Trophoblast cell (in vitro differentiated cells and primary cell): ENCODE results near the gene POLE4.

Experiments
- DNase-seq, 2 donors: peaks; one replicate each; pipeline ENCODE4 v3.0.0-alpha.2; 2016
- H2AFZ ChIP-seq: 2 replicates; pipeline ENCODE4 v1.6.1; 2013; ENCODE audit warnings: low read length, moderate library complexity, mild to moderate bottlenecking; ENCODE audit not compliant: insufficient read depth, poor library complexity
- H2AK5ac ChIP-seq: 2 replicates; pipeline ENCODE4 v1.6.1; 2013; ENCODE audit warnings: mild to moderate bottlenecking, low read length
- H2BK120ac ChIP-seq: 2 replicates; pipeline ENCODE4 v1.6.1; 2013; ENCODE audit warnings: low read length, mild to moderate bottlenecking, moderate library complexity; ENCODE audit not compliant: insufficient read depth, poor library complexity
- H2BK12ac ChIP-seq: 2 replicates; pipeline ENCODE4 v1.6.1; 2013; ENCODE audit warnings: mild to moderate bottlenecking, low read length, moderate library complexity
- H2BK5ac ChIP-seq: 2 replicates; pipeline ENCODE4 v1.6.1; 2013; ENCODE audit warnings: low read length, low read depth, moderate library complexity, mild to moderate bottlenecking; ENCODE audit not compliant: poor library complexity
- H3K14ac ChIP-seq: 2 replicates; pipeline ENCODE4 v1.6.1; 2013; ENCODE audit warnings: mild to moderate bottlenecking, low read length
- H3K18ac ChIP-seq: 2 replicates; pipeline ENCODE4 v1.6.1; 2013; ENCODE audit warnings: mild to moderate bottlenecking, low read length
- H3K23ac ChIP-seq: 2 replicates; pipeline ENCODE4 v1.6.1; 2013; ENCODE audit warnings: low read length
- H3K27ac ChIP-seq: 2 replicates; pipeline ENCODE4 v1.5.1; 2013; ENCODE audit warnings: low read depth, mild to moderate bottlenecking, inconsistent platforms, low read length, moderate library complexity
- H3K27me3 ChIP-seq: 2 replicates; pipeline ENCODE4 v1.6.1; 2013; ENCODE audit warnings: inconsistent platforms, mild to moderate bottlenecking, low read length, moderate library complexity; ENCODE audit not compliant: insufficient read depth
- H3K36me3 ChIP-seq, 2 experiments: 1 replicate in 1 of 2; 2 replicates in 1 of 2; pipeline ENCODE4 v1.6.1; 2013; ENCODE audit warnings: low read length in 2 of 2, mild to moderate bottlenecking in 2 of 2, moderate library complexity in 1 of 2; ENCODE audit not compliant: insufficient read depth in 2 of 2, control insufficient read depth in 1 of 2
- H3K4ac ChIP-seq: 2 replicates; pipeline ENCODE4 v1.6.1; 2013; ENCODE audit warnings: low read depth, mild to moderate bottlenecking, low read length, moderate library complexity
- H3K4me1 ChIP-seq, 2 experiments: 1 replicate in 1 of 2; 2 replicates in 1 of 2; pipeline ENCODE4 v1.6.1; 2013; ENCODE audit warnings: low read length in 2 of 2, mild to moderate bottlenecking in 2 of 2, moderate library complexity in 1 of 2; ENCODE audit not compliant: insufficient read depth in 2 of 2, control insufficient read depth in 1 of 2
- H3K4me2 ChIP-seq: 2 replicates; pipeline ENCODE4 v1.6.1; 2013; ENCODE audit warnings: inconsistent platforms, mild to moderate bottlenecking, low read length, moderate library complexity
- H3K4me3 ChIP-seq: 2 replicates; pipeline ENCODE4 v1.5.1; 2013; ENCODE audit warnings: mild to moderate bottlenecking, low read depth, low read length, inconsistent platforms
- H3K79me1 ChIP-seq: one replicate; pipeline ENCODE4 v1.6.1; 2013; ENCODE audit warnings: low read length
- H3K79me2 ChIP-seq: 2 replicates; pipeline ENCODE4 v1.6.1; 2013; ENCODE audit warnings: low read length, mild to moderate bottlenecking; ENCODE audit not compliant: control insufficient read depth, insufficient read depth, poor library complexity
- H3K9ac ChIP-seq: 2 replicates; pipeline ENCODE4 v1.6.1; 2013; ENCODE audit warnings: mild to moderate bottlenecking, low read length
- H3K9me3 ChIP-seq: 2 replicates; pipeline ENCODE4 v1.6.1; 2013; ENCODE audit warnings: low read depth, mild to moderate bottlenecking, control low read depth, inconsistent platforms, low read length; ENCODE audit not compliant: insufficient read depth
- H4K12ac ChIP-seq: 2 replicates; pipeline ENCODE4 v1.6.1; 2013; ENCODE audit warnings: low read depth, mild to moderate bottlenecking, low read length, moderate library complexity
- H4K8ac ChIP-seq: 2 replicates; pipeline ENCODE4 v1.6.1; 2013; ENCODE audit warnings: low read depth, mild to moderate bottlenecking, low read length, moderate library complexity
- H4K91ac ChIP-seq: one replicate; pipeline ENCODE4 v1.6.1; 2013; ENCODE audit warnings: low read depth, mild to moderate bottlenecking, low read length, moderate library complexity
- WGBS: extraction: QIAGEN DNeasy Blood & Tissue Kit; methylation state at CpG from one replicate; pipeline ENCODE4 v1.1.7; 2013; ENCODE audit warnings: missing lambda C conversion rate; ENCODE audit not compliant: insufficient read length, insufficient coverage; ENCODE audit errors: extremely low coverage; 5-methylcytosine and 5-hydroxymethylcytosine counted together

The POLE4 gene

GRCh38 chr2:74921236-74921736 is 37.2 kb upstream of the POLE4 start:
- H3K9ac ChIP-seq = no peak overlapping the region
- DNase-seq = no peak
- H3K79me1 ChIP-seq = peaks cover 7% of the 10 kb centered on the region
- no peak overlapping the region for H3K27ac ChIP-seq
- no peak overlapping the region for H3K14ac ChIP-seq
- no peak overlapping the region for H3K23ac ChIP-seq
- H2BK5ac ChIP-seq = no peak overlapping the region
- no peak overlapping the region for H2BK12ac ChIP-seq
- peak overlapping the region; percentile 51 for H2AK5ac ChIP-seq
- no peaks in the 10 kb centered on the region for H3K36me3 ChIP-seq
- H4K91ac ChIP-seq = peak overlapping the region; percentile 48
- H3K4me1 ChIP-seq = peaks cover 12 to 14% of the 10 kb centered on the region in 2 experiments
- no peaks in the 10 kb centered on the region for H3K27me3 ChIP-seq
- H3K9me3 ChIP-seq = peaks cover 1% of the 10 kb centered on the region
- no peak overlapping the region for H4K12ac ChIP-seq
- no peak overlapping the region for H2BK120ac ChIP-seq
- no peak overlapping the region for H3K4me3 ChIP-seq
- H2AFZ ChIP-seq = no peak overlapping the region
- no peak overlapping the region for H3K4ac ChIP-seq
- H3K18ac ChIP-seq = no peak overlapping the region
- H3K79me2 ChIP-seq = peaks cover 2% of the 10 kb centered on the region
- WGBS = no CpG with 5 or more reads among the region's 2 CpGs
- H4K8ac ChIP-seq = no peak overlapping the region
- H3K4me2 ChIP-seq = no peak overlapping the region

GRCh38 chr2:74922592-74923227 is 35.7 kb upstream of the POLE4 start:
- Histone ChIP-seq H3K9me3 (peaks cover 1% of the 10 kb centered on the region), H3K4ac (no peak overlapping the region), H3K18ac (no peak overlapping the region), H4K12ac (no peak overlapping the region), H4K8ac (no peak overlapping the region), H3K4me2 (no peak overlapping the region), H3K27ac (no peak overlapping the region), H4K91ac (no peak overlapping the region), H2BK5ac (no peak overlapping the region), H3K4me3 (no peak overlapping the region), H3K79me1 (peaks cover 5% of the 10 kb centered on the region), H3K4me1 (peaks cover 8 to 11% of the 10 kb centered on the region in 2 experiments), H3K23ac (no peak overlapping the region), H2AK5ac (no peak overlapping the region), H3K27me3 (no peaks in the 10 kb centered on the region), H3K9ac (no peak overlapping the region), H2BK120ac (no peak overlapping the region), H2BK12ac (no peak overlapping the region), H3K14ac (no peak overlapping the region), H3K79me2 (peaks cover 2% of the 10 kb centered on the region), H2AFZ (no peak overlapping the region), H3K36me3 (no peaks in the 10 kb centered on the region)
- DNase-seq = peak in 1 of 2 donors; percentile 4
- WGBS = no CpG with 5 or more reads among the region's 5 CpGs

GRCh38 chr2:74924463-74925265 is 33.8 kb upstream of the POLE4 start:
- Histone ChIP-seq H3K9me3 (peaks cover 1% of the 10 kb centered on the region), H2AFZ (no peak overlapping the region), H3K14ac (no peak overlapping the region), H3K4ac (no peak overlapping the region), H3K9ac (no peak overlapping the region), H2BK12ac (peak overlapping the region; percentile 29), H3K18ac (no peak overlapping the region), H4K91ac (no peak overlapping the region), H3K36me3 (no peaks in the 10 kb centered on the region), H3K27me3 (no peaks in the 10 kb centered on the region), H2AK5ac (no peak overlapping the region), H3K4me1 (peaks cover 6 to 9% of the 10 kb centered on the region in 2 experiments), H4K12ac (no peak overlapping the region), H3K4me2 (no peak overlapping the region), H3K27ac (no peak overlapping the region), H3K4me3 (no peak overlapping the region), H4K8ac (no peak overlapping the region), H3K23ac (no peak overlapping the region), H3K79me1 (peaks cover 5% of the 10 kb centered on the region), H3K79me2 (peaks cover 2% of the 10 kb centered on the region), H2BK5ac (peak overlapping the region; percentile 6), H2BK120ac (peak overlapping the region; percentile 45)
- DNase-seq = peak; percentile 64 to 76
- no CpG with 5 or more reads among the region's 11 CpGs for WGBS

- no peak overlapping the region for H3K4me2 ChIP-seq
- H4K91ac ChIP-seq = no peak overlapping the region
- H3K9ac ChIP-seq = no peak overlapping the region
- H3K14ac ChIP-seq = no peak overlapping the region
- no peak overlapping the region for H2AK5ac ChIP-seq
- H2AFZ ChIP-seq = no peak overlapping the region
- no peaks in the 10 kb centered on the region for H3K79me2 ChIP-seq
- peak in 1 of 2 donors; percentile 13 for DNase-seq
- H3K79me1 ChIP-seq = peaks cover 2% of the 10 kb centered on the region
- no CpG with 5 or more reads among the region's 2 CpGs for WGBS
- no peaks in the 10 kb centered on the region for H3K27me3 ChIP-seq
- no peak overlapping the region for H3K4ac ChIP-seq
- no peak overlapping the region for H3K23ac ChIP-seq
- H3K9me3 ChIP-seq = peaks cover 3% of the 10 kb centered on the region
- no peak overlapping the region for H2BK120ac ChIP-seq
- no peak overlapping the region for H3K18ac ChIP-seq
- H4K12ac ChIP-seq = no peak overlapping the region
- no peaks in the 10 kb centered on the region for H3K36me3 ChIP-seq
- H2BK5ac ChIP-seq = no peak overlapping the region
- no peak overlapping the region for H4K8ac ChIP-seq
- no peak overlapping the region for H2BK12ac ChIP-seq
- H3K4me3 ChIP-seq = no peak overlapping the region
- H3K4me1 ChIP-seq = peaks cover 4 to 6% of the 10 kb centered on the region in 2 experiments
- no peak overlapping the region for H3K27ac ChIP-seq
Measured at GRCh38 chr2:74925361-74925786, 33.1 kb upstream of the POLE4 start.
